ENCODE results near the gene DAZAP2. TPM values are rescaled to one million over a fixed set of nuclear protein-coding genes. Genes with fewer than 3 reads are reported as not detected.

The DAZAP2 gene
- total and polyA plus RNA-seq, 2 experiments from 2014 or later = 35.8 to 39.9 TPM

DNA sequence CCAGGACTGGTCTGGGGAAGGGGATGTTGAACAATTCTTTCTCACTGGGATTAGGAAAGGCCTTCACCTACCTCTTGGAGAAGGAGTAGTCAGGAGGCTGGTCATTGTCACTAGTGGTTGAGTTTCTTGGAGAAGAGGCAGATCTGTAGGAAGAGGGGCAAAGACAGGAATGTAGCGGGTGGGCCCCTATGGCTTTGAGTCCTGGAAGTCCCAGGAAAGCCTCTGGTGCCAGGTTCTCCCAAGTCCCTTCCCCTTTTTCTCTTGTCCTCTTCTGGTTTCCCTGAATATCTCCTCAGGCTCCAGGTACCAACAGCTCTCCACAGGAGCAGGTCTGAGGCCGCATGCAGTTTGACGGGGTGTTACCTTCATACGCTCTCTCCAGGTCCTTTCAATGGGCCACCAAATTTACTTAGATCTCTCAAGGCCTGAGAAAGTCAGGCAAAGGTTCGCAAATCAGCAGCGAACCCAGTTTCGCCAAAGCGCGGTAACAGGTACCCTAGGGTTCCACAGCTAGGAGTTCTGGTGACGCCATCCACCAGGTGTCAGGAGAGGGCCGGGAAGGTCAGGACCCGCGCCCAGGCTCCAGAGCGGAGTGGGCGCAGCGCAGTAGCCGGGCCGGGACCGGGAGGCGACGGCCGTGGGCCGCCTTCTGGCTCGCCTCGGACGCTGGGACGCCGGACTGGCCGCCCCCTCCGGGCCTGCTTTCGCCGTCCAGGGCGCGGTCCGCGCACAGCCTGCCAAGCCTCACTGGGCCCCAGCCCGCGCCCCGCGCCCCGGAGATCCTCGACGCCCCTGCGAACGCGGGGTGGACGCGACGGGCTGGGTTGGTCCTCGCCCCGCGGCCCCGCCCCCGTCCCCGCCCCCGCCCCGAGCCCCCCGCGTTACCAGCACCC, 30.8 kb downstream of the DAZAP2 start:
- Mint-ChIP-seq H3K36me3 (ENCODE audit: low read depth) (no peaks in the 10 kb centered on the region; the same call in 1 of the 3 replicates), H3K27ac (peak overlapping the region; percentile 82; the same call in 1 of the 2 replicates), H3K27me3 (ENCODE audit: insufficient read depth, low read depth, poor library complexity) (peaks cover 21% of the 10 kb centered on the region), H3K4me1 (peaks cover 19% of the 10 kb centered on the region), H3K9me3 (no peaks in the 10 kb centered on the region; the same call in 2 of the 3 replicates), H3K4me3 (peak overlapping the region; percentile 74)
- TF ChIP-seq, protein P1, sequence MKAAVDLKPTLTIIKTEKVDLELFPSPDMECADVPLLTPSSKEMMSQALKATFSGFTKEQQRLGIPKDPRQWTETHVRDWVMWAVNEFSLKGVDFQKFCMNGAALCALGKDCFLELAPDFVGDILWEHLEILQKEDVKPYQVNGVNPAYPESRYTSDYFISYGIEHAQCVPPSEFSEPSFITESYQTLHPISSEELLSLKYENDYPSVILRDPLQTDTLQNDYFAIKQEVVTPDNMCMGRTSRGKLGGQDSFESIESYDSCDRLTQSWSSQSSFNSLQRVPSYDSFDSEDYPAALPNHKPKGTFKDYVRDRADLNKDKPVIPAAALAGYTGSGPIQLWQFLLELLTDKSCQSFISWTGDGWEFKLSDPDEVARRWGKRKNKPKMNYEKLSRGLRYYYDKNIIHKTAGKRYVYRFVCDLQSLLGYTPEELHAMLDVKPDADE (IDR thresholded peaks at IDR 0.05) = no peak
- no peak for TF ChIP-seq EZH2phosphoT487 (IDR thresholded peaks at IDR 0.05; ENCODE audit: unreplicated experiment)
- TF ChIP-seq POLR2AphosphoS5 (IDR thresholded peaks at IDR 0.05; ENCODE audit: low read depth) = 0 out of 2 replicates have a peak, but pooled peaks have one; percentile 8
- TF ChIP-seq, protein P2, sequence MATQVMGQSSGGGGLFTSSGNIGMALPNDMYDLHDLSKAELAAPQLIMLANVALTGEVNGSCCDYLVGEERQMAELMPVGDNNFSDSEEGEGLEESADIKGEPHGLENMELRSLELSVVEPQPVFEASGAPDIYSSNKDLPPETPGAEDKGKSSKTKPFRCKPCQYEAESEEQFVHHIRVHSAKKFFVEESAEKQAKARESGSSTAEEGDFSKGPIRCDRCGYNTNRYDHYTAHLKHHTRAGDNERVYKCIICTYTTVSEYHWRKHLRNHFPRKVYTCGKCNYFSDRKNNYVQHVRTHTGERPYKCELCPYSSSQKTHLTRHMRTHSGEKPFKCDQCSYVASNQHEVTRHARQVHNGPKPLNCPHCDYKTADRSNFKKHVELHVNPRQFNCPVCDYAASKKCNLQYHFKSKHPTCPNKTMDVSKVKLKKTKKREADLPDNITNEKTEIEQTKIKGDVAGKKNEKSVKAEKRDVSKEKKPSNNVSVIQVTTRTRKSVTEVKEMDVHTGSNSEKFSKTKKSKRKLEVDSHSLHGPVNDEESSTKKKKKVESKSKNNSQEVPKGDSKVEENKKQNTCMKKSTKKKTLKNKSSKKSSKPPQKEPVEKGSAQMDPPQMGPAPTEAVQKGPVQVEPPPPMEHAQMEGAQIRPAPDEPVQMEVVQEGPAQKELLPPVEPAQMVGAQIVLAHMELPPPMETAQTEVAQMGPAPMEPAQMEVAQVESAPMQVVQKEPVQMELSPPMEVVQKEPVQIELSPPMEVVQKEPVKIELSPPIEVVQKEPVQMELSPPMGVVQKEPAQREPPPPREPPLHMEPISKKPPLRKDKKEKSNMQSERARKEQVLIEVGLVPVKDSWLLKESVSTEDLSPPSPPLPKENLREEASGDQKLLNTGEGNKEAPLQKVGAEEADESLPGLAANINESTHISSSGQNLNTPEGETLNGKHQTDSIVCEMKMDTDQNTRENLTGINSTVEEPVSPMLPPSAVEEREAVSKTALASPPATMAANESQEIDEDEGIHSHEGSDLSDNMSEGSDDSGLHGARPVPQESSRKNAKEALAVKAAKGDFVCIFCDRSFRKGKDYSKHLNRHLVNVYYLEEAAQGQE (IDR thresholded peaks at IDR 0.05; ENCODE audit: unreplicated experiment) = no peak
- no peak for TF ChIP-seq NANOG (IDR thresholded peaks at IDR 0.05; ENCODE audit: borderline replicate concordance)
- TF ChIP-seq ZNF331 (CRISPR knock-in tag; IDR thresholded peaks at IDR 0.05; ENCODE audit: low read depth) = no peak
- no peak for TF ChIP-seq STAT1 (IDR thresholded peaks at IDR 0.05; ENCODE audit: unreplicated experiment)
- TF ChIP-seq, protein P3, sequence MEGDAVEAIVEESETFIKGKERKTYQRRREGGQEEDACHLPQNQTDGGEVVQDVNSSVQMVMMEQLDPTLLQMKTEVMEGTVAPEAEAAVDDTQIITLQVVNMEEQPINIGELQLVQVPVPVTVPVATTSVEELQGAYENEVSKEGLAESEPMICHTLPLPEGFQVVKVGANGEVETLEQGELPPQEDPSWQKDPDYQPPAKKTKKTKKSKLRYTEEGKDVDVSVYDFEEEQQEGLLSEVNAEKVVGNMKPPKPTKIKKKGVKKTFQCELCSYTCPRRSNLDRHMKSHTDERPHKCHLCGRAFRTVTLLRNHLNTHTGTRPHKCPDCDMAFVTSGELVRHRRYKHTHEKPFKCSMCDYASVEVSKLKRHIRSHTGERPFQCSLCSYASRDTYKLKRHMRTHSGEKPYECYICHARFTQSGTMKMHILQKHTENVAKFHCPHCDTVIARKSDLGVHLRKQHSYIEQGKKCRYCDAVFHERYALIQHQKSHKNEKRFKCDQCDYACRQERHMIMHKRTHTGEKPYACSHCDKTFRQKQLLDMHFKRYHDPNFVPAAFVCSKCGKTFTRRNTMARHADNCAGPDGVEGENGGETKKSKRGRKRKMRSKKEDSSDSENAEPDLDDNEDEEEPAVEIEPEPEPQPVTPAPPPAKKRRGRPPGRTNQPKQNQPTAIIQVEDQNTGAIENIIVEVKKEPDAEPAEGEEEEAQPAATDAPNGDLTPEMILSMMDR (conservative IDR thresholded peaks at IDR 0.05; ENCODE audit: low read depth in 2 of 2) = peak; percentile 54 to 84
- TF ChIP-seq, protein P4, sequence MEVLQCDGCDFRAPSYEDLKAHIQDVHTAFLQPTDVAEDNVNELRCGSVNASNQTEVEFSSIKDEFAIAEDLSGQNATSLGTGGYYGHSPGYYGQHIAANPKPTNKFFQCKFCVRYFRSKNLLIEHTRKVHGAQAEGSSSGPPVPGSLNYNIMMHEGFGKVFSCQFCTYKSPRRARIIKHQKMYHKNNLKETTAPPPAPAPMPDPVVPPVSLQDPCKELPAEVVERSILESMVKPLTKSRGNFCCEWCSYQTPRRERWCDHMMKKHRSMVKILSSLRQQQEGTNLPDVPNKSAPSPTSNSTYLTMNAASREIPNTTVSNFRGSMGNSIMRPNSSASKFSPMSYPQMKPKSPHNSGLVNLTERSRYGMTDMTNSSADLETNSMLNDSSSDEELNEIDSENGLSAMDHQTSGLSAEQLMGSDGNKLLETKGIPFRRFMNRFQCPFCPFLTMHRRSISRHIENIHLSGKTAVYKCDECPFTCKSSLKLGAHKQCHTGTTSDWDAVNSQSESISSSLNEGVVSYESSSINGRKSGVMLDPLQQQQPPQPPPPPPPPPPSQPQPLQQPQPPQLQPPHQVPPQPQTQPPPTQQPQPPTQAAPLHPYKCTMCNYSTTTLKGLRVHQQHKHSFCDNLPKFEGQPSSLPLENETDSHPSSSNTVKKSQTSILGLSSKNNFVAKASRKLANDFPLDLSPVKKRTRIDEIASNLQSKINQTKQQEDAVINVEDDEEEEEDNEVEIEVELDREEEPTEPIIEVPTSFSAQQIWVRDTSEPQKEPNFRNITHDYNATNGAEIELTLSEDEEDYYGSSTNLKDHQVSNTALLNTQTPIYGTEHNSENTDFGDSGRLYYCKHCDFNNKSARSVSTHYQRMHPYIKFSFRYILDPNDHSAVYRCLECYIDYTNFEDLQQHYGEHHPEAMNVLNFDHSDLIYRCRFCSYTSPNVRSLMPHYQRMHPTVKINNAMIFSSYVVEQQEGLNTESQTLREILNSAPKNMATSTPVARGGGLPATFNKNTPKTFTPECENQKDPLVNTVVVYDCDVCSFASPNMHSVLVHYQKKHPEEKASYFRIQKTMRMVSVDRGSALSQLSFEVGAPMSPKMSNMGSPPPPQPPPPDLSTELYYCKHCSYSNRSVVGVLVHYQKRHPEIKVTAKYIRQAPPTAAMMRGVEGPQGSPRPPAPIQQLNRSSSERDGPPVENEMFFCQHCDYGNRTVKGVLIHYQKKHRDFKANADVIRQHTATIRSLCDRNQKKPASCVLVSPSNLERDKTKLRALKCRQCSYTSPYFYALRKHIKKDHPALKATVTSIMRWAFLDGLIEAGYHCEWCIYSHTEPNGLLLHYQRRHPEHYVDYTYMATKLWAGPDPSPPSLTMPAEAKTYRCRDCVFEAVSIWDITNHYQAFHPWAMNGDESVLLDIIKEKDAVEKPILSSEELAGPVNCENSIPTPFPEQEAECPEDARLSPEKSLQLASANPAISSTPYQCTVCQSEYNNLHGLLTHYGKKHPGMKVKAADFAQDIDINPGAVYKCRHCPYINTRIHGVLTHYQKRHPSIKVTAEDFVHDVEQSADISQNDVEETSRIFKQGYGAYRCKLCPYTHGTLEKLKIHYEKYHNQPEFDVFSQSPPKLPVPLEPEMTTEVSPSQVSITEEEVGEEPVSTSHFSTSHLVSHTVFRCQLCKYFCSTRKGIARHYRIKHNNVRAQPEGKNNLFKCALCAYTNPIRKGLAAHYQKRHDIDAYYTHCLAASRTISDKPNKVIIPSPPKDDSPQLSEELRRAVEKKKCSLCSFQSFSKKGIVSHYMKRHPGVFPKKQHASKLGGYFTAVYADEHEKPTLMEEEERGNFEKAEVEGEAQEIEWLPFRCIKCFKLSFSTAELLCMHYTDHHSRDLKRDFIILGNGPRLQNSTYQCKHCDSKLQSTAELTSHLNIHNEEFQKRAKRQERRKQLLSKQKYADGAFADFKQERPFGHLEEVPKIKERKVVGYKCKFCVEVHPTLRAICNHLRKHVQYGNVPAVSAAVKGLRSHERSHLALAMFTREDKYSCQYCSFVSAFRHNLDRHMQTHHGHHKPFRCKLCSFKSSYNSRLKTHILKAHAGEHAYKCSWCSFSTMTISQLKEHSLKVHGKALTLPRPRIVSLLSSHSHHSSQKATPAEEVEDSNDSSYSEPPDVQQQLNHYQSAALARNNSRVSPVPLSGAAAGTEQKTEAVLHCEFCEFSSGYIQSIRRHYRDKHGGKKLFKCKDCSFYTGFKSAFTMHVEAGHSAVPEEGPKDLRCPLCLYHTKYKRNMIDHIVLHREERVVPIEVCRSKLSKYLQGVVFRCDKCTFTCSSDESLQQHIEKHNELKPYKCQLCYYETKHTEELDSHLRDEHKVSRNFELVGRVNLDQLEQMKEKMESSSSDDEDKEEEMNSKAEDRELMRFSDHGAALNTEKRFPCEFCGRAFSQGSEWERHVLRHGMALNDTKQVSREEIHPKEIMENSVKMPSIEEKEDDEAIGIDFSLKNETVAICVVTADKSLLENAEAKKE (CRISPR knock-in tag; IDR thresholded peaks at IDR 0.05) = no peak
- peak; percentile 66 for TF ChIP-seq CREB1 (CRISPR knock-in tag; IDR thresholded peaks at IDR 0.05; ENCODE audit: low read depth)
- TF ChIP-seq ZNF114 (CRISPR knock-in tag; IDR thresholded peaks at IDR 0.05) = peak; percentile 54; the same call in 1 of the 2 replicates
- TF ChIP-seq EZH2 (IDR thresholded peaks at IDR 0.05; ENCODE audit: low read depth, unreplicated experiment) = no peak
- TF ChIP-seq JUNB (IDR thresholded peaks at IDR 0.05; ENCODE audit: unreplicated experiment) = no peak
- no peaks in the 10 kb centered on the region for H3F3A ChIP-seq (replicated peaks; ENCODE audit: low read depth)
- H3K4me2 ChIP-seq = peak overlapping the region; percentile 75
- H3K4me1 ChIP-seq (ENCODE audit: insufficient read depth) = 0 out of 2 replicates have a peak, but pooled peaks cover 5% of the 10 kb centered on the region
- no peak overlapping the region for H3K27ac ChIP-seq (ENCODE audit: low read depth)
- H3K4me3 ChIP-seq = peak overlapping the region; percentile 91
- peak overlapping the region; percentile 87; the same call in 1 of the 2 replicates for H2AFZ ChIP-seq
- ATAC-seq (peak; percentile 90), DNase-seq (ENCODE audit: low spot score) (peak; percentile 92)
- H4K20me1 ChIP-seq (replicated peaks; ENCODE audit: insufficient read depth) = no peaks in the 10 kb centered on the region
- H3K27me3 ChIP-seq (ENCODE audit: insufficient read depth) = peaks cover 18% of the 10 kb centered on the region
- H3K36me3 ChIP-seq (ENCODE audit: insufficient read depth) = 0 out of 2 replicates have a peak, but pooled peaks cover 3% of the 10 kb centered on the region
- H3K9me2 ChIP-seq (ENCODE audit: insufficient read depth) = no peaks in the 10 kb centered on the region
- no peaks in the 10 kb centered on the region for H3K79me2 ChIP-seq (replicated peaks; ENCODE audit: insufficient read depth)
